GM12878 (cell line): ENCODE measurements around the gene RYR2. TPM values are rescaled to one million over a fixed set of nuclear protein-coding genes. Genes with fewer than 3 reads are reported as not detected.

ENCODE experiments used
- FOXM1 ChIP-seq: IDR thresholded peaks from 2 replicates; pipeline ENCODE4 v1.6.1; 2012; ENCODE audit warnings: low read depth, mild to moderate bottlenecking, inconsistent platforms, low read length, moderate library complexity
- KAT2A ChIP-seq: conservative IDR thresholded peaks from 2 replicates; pipeline ENCODE4 v1.6.1; 2011; ENCODE audit warnings: low read depth, low read length; ENCODE audit not compliant: control insufficient read depth
- MEF2A ChIP-seq: IDR thresholded peaks from 2 replicates; pipeline ENCODE4 v1.6.1; 2011; ENCODE audit warnings: low read depth, mild to moderate bottlenecking, low read length, moderate library complexity; ENCODE audit not compliant: insufficient read depth
- NFYA ChIP-seq: IDR thresholded peaks from 2 replicates; pipeline ENCODE4 v1.6.1; 2011; ENCODE audit warnings: low read depth, mild to moderate bottlenecking, low read length, improper control_type of control experiment, borderline replicate concordance
- PAX8 ChIP-seq: fragments of 450-650 bp; IDR thresholded peaks from 2 replicates; pipeline ENCODE4 v1.6.1; 2017; ENCODE audit warnings: mild to moderate bottlenecking, moderate library complexity
- STAT3 ChIP-seq: IDR thresholded peaks from 2 replicates; pipeline ENCODE4 v1.6.1; 2011; ENCODE audit warnings: low read depth, low read length, improper control_type of control experiment
- ZSCAN29 ChIP-seq: fragments of 450-650 bp; IDR thresholded peaks from 2 replicates; pipeline ENCODE4 v1.6.1; 2017; ENCODE audit warnings: mild to moderate bottlenecking, moderate library complexity
- polyA plus RNA-seq, 11 experiments: library from polyadenylated mRNA; depleted of rRNA in 4 of 11; unstranded in 6 of 11; stranded (reverse) in 5 of 11; fragments of >200 nt; fragmentation: Nextera tagmentation in 4 of 11; fragmentation: Illumina TruSeq in 1 of 11; extraction: Ambion mirVana in 4 of 11; extraction: Trizol in 1 of 11; gene quantifications; 1 replicate in 1 of 11; 2 replicates in 10 of 11; pipeline versions ENCODE4 v1.2.1 to v1.2.3, GENCODE V29; 2011 to 2016; ENCODE audit warnings: inconsistent platforms in 2 of 11, missing spikeins in 2 of 11, low read depth in 1 of 11
- total RNA-seq, 4 experiments: library from RNA; depleted of rRNA in 3 of 4; stranded (reverse); fragments of >200 nt in 3 of 4; fragmentation: Illumina TruSeq in 1 of 4; extraction: Trizol in 1 of 4; gene quantifications; 2 replicates each; pipeline versions ENCODE4 v1.2.1 to v1.2.3, GENCODE V29; 2013 to 2021
- TF ChIP-seq, protein P1 (sequence below): fragments of 450-650 bp; IDR thresholded peaks from 2 replicates; pipeline ENCODE4 v1.6.1; 2017; ENCODE audit warnings: mild to moderate bottlenecking, moderate library complexity
- TF ChIP-seq, protein P2 (sequence below): fragments of 450-650 bp; formaldehyde crosslinking; IDR thresholded peaks from 2 replicates; pipeline ENCODE4 v1.4.0; 2020; ENCODE audit warnings: mild to moderate bottlenecking, moderate library complexity
- TF ChIP-seq, protein P3 (sequence below): fragments of 450-650 bp; IDR thresholded peaks from 2 replicates; pipeline ENCODE4 v1.6.1; 2016; ENCODE audit warnings: mild to moderate bottlenecking, moderate library complexity, borderline replicate concordance

RYR2 gene
- total and polyA plus RNA-seq, 10 of the 15 experiments (the other 5 are each of a cell fraction or from before 2014, with no cell fraction given): 0.01 to 0.04 TPM; not detected in 8

DNA sequence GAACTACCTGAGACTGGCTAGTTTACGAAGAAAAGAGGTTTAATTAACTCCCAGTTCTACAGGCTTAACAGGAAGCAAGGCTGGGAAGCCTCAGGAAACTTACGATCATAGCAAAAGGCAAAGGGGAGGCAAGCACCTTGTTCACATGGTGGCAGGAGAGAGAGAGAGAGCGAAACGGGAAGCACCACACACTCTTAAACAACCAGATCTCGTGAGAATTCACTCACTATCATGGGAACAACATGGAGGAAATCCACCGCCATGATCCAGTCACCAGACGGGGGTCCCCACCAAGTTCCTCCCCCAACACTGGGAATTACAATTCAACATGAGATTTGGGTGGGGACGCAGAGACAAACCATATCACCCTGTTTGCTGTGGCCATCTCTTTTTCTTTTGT lies 49.5 kb upstream of the RYR2 start (continued):
- no peak for TF ChIP-seq KAT2A
- no peak for TF ChIP-seq ZSCAN29
- no peak for TF ChIP-seq MEF2A
- TF ChIP-seq FOXM1: no peak
- no peak for TF ChIP-seq NFYA
- TF ChIP-seq STAT3: no peak
- TF ChIP-seq, protein P1, sequence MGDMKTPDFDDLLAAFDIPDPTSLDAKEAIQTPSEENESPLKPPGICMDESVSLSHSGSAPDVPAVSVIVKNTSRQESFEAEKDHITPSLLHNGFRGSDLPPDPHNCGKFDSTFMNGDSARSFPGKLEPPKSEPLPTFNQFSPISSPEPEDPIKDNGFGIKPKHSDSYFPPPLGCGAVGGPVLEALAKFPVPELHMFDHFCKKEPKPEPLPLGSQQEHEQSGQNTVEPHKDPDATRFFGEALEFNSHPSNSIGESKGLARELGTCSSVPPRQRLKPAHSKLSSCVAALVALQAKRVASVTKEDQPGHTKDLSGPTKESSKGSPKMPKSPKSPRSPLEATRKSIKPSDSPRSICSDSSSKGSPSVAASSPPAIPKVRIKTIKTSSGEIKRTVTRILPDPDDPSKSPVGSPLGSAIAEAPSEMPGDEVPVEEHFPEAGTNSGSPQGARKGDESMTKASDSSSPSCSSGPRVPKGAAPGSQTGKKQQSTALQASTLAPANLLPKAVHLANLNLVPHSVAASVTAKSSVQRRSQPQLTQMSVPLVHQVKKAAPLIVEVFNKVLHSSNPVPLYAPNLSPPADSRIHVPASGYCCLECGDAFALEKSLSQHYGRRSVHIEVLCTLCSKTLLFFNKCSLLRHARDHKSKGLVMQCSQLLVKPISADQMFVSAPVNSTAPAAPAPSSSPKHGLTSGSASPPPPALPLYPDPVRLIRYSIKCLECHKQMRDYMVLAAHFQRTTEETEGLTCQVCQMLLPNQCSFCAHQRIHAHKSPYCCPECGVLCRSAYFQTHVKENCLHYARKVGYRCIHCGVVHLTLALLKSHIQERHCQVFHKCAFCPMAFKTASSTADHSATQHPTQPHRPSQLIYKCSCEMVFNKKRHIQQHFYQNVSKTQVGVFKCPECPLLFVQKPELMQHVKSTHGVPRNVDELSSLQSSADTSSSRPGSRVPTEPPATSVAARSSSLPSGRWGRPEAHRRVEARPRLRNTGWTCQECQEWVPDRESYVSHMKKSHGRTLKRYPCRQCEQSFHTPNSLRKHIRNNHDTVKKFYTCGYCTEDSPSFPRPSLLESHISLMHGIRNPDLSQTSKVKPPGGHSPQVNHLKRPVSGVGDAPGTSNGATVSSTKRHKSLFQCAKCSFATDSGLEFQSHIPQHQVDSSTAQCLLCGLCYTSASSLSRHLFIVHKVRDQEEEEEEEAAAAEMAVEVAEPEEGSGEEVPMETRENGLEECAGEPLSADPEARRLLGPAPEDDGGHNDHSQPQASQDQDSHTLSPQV: no peak
- TF ChIP-seq PAX8: no peak
- TF ChIP-seq, protein P2, sequence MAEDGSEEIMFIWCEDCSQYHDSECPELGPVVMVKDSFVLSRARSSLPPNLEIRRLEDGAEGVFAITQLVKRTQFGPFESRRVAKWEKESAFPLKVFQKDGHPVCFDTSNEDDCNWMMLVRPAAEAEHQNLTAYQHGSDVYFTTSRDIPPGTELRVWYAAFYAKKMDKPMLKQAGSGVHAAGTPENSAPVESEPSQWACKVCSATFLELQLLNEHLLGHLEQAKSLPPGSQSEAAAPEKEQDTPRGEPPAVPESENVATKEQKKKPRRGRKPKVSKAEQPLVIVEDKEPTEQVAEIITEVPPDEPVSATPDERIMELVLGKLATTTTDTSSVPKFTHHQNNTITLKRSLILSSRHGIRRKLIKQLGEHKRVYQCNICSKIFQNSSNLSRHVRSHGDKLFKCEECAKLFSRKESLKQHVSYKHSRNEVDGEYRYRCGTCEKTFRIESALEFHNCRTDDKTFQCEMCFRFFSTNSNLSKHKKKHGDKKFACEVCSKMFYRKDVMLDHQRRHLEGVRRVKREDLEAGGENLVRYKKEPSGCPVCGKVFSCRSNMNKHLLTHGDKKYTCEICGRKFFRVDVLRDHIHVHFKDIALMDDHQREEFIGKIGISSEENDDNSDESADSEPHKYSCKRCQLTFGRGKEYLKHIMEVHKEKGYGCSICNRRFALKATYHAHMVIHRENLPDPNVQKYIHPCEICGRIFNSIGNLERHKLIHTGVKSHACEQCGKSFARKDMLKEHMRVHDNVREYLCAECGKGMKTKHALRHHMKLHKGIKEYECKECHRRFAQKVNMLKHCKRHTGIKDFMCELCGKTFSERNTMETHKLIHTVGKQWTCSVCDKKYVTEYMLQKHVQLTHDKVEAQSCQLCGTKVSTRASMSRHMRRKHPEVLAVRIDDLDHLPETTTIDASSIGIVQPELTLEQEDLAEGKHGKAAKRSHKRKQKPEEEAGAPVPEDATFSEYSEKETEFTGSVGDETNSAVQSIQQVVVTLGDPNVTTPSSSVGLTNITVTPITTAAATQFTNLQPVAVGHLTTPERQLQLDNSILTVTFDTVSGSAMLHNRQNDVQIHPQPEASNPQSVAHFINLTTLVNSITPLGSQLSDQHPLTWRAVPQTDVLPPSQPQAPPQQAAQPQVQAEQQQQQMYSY (CRISPR knock-in tag): no peak
- TF ChIP-seq, protein P3, sequence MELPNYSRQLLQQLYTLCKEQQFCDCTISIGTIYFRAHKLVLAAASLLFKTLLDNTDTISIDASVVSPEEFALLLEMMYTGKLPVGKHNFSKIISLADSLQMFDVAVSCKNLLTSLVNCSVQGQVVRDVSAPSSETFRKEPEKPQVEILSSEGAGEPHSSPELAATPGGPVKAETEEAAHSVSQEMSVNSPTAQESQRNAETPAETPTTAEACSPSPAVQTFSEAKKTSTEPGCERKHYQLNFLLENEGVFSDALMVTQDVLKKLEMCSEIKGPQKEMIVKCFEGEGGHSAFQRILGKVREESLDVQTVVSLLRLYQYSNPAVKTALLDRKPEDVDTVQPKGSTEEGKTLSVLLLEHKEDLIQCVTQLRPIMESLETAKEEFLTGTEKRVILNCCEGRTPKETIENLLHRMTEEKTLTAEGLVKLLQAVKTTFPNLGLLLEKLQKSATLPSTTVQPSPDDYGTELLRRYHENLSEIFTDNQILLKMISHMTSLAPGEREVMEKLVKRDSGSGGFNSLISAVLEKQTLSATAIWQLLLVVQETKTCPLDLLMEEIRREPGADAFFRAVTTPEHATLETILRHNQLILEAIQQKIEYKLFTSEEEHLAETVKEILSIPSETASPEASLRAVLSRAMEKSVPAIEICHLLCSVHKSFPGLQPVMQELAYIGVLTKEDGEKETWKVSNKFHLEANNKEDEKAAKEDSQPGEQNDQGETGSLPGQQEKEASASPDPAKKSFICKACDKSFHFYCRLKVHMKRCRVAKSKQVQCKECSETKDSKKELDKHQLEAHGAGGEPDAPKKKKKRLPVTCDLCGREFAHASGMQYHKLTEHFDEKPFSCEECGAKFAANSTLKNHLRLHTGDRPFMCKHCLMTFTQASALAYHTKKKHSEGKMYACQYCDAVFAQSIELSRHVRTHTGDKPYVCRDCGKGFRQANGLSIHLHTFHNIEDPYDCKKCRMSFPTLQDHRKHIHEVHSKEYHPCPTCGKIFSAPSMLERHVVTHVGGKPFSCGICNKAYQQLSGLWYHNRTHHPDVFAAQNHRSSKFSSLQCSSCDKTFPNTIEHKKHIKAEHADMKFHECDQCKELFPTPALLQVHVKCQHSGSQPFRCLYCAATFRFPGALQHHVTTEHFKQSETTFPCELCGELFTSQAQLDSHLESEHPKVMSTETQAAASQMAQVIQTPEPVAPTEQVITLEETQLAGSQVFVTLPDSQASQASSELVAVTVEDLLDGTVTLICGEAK: no peak
